ENCODE measurements around the gene MEAK7.
"Not testable (repeated sequence)": the region's sequence is repeated elsewhere in the genome, so short reads cannot be mapped to it uniquely, and the experiment has no call there.

MEAK7 gene

DNA sequence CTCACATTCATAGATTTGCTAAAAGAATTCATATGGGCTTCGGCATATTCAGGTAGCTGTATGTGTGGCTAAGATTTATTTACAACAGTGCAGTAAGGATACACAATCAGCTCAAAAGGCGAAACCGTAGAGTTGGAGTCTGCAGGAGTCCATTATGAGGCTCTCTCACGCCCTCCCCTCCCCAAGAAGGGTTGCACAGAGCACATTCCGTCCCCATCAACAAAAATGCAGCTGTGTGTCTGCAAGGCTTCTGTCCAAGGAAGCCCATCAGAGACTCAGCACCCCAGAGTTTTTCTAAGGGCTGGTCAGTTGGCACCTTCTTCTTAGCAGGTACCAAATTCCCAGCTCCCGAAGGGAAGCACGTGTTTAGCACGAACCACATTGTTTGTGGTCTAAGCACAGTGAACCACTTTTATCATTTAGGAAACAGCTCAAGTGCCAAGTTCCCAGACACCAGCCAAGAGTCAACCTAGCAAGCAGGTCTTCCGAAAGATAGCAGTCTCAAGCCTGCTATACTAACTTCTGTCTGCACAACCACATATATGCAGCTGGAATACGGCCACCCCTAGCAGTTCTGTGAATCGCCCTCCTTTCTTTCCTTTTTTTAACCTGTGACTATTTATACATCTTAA is 28.5 kb upstream of the MEAK7 start:
- DNase-seq = no peak

DNA sequence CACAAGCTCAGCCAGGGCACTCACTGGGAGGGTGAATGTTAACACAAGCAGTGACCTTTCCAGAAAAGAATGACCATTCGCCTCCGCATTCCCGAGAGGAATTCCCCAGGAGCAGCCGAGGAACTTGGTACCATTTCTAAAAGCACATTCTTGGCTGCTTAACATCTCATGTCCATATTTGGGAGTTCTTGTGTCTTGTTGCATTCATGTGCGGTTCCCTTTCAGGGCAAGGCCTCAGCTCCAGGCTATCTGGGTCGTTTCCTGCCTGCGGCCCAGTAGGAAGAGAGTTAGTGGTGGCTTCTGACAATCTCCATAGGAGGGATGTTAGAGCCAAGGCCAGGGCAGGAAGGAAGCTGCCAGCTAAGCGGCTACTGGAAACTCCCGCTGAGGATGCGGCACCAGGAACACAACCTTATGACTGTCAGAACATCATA is 27.8 kb upstream of the MEAK7 start:
- peak in 1 of 2 experiments; percentile 5 for DNase-seq

DNA sequence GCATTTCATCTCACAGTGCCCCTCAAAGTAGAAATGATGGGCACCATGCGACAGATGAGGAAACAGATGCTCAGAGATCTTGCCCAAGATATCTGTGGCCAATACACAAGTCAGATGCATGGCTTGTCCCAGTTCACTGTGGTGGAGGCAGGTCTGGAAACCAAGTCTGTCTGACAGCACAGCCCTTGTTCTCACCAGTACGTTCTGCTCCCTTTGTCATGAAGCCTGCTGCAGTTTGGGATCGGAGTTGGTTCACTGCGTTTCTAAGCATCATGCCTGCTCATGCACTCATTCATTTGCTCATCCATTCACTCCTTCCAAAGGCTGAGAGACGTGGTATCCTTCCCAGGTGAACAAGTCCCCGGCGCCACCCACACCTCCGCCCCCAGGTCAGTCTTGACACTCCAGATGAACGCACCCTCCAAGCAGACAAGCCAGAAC is 27.2 kb upstream of the MEAK7 start:
- DNase-seq = no peak

DNA sequence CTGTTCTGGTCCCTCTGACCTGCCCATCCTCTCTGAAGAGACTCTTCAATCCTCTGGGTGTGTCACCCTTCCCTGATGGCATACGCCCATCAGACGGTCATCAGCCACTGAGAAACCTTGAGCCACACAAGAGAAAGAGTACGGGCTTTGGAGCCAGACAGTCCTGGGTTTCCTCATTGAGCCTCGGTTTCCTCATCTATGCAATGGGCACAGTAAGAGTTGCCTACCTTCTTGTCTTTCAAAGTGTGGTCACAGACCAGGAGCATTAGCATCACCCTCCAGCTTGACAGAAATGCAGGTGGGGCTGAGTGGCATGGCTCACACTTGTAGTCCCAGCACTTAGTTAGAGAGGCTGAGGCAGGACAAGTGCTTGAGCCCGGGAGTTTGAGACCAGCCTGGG is 26.1 kb upstream of the MEAK7 start:
- DNase-seq = no peak

DNA sequence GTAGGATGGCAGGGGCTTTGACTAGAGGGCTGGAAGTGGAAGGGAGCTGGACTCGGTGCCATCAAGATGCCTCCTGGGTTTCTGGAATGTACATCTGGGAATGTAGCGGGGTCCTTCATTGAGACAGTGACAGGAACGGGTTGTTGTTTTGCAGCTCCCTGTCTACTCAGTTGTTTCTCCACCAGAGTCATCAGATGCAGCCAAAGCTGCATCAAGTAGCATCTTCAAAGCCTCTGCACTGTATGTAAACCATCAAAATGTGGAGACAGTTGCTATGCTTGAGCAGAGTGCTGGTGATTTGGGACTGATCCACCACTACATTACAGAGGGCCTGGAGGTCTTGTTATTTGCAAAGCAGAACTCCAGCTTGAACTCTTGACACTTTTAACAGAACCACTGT is 25.1 kb upstream of the MEAK7 start:
- no peak for DNase-seq

DNA sequence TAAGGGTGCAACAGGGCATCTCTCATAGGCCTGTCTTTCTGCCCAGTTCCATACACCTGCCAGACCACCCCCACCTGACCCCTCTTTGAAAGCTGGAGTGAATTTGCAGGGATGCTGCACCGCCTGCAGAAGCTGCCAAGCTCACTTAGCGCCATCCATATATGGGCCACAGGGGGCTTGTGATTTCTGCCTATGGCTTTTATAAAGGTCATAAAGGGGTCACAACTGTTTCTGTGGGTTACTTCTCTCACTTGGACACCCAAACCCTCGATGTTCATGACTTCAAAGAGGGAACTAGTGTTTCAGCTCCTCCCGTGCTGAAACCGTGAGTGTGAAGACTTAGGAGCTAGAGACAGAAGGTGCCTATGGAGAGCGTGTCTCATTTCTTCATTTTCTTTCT is 23.9 kb upstream of the MEAK7 start:
- DNase-seq = no peak

DNA sequence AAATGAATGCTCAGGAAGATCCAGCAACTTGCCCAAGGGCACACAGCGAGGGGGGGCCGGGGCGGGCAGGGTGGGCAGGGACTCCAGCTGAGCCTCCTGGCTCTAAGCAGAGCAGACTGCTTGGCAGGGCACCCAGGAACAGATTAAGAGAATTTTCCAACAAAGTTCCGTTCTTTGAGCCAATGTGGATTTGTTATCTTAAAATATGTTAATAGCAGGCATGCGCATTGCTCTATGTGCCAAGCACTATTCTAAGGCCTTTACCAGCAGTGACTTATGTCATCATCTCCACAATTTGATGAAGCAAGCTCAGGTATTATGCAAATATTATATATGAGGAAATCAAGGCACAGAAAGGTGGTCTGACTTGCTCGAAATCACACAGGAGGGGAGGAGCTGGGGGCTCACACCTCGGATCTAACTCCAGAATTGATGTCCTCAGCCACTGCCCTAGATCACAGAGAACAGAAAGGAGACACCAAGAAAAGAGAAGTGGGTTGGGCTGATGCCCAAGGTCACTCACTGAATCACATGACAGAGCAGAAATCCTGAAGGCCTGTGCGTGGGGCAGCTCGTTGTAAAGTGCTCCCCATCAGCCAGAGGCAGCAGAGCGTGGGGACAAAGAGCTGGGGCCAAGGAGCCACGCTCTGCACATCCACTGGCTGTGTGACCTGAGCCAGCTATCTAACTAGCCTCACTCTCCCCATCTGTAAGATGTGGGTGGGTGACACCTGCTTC is 23.2 kb upstream of the MEAK7 start:
- DNase-seq = no peak

DNA sequence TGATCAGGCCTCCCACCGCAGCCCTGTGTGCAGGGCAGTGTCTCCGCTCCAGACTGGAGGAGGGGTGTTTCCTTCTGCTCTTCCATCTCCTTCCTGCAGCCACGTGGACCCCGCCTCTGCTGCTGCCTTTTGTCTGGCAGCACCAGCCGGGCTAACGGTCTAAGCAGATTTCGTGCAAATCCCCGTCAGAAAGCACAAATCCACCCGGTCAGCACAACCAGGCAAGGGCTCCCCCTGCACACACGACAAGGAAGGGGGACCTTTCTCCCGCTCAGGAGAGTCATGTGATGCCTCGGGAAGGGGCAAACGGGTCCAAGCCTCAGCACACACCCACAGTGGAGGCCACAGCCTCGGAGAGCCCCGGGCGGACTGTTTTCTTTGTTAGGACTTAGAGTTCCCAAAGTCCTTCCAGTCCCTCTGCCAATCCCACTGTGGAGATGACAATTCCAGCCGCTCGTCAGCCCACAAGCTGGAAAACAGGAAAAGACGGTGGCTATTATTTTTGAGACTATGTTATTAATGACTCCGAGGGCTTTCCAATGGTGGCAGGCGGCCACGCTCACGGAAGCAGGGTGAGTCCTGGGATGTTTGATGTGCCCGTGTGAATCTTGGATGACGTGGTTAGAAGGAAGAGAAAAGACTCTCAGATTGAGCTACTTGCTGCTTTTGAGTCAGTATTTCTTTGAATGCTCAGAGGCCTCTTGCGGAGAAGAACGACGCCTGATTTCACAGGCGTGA is 22.5 kb upstream of the MEAK7 start:
- no peak for DNase-seq

DNA sequence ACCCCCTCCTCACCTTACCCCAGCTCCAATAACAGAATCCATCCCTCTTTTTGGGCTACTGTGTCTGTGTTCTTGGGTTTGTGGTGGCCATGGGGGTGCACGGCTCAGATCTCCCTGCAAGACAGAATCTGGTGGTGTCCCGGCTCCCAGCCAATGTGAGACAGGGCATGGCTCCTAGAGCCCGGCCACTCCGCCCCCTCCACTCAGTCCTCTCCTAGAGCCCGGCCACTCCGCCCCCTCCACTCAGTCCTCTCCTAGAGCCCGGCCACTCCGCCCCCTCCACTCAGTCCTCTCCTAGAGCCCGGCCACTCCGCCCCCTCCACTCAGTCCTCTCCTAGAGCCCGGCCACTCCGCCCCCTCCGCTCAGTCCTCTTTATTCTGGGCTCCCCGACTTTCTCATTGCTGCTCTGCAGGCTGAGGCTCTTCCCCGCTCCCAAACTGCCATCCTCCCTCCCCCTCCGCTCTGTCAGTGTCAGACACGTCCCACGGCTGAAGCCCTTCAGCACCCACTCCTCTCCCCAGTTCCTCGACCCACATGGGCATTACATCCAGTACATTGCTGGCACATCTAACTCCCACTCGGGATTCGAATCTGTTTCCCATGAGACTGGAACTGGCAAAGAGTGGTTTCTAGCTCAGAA is 20.6 kb upstream of the MEAK7 start:
- not testable (repeated sequence) for DNase-seq

DNA sequence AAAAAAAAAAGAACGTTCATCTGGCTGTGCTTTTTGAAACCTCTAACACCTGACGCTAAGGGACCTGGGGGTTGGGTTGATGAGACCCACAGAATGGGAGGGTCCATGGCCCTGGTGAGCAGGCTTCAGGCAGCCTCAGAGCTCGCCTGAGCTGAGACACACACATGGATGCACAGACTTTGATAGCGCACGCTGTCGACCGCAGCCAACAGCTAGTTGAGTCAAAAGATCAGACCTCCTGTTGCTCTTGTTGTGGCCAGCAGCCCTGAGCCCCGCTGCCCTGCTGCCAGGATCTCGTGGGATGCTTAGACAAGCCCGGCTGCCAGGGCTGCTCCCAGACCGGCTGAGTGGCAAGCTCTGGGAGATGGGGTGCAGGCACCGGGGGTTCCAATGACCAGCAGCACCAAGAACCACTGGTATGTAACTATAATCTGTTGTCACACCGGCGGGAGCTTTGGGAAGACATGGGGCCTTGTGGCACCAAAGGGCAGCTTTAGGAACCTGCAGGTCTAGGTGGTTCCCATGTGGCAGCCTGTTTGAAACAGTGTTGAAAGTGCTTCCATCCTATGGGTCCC is 20.0 kb upstream of the MEAK7 start:
- no peak for DNase-seq

DNA sequence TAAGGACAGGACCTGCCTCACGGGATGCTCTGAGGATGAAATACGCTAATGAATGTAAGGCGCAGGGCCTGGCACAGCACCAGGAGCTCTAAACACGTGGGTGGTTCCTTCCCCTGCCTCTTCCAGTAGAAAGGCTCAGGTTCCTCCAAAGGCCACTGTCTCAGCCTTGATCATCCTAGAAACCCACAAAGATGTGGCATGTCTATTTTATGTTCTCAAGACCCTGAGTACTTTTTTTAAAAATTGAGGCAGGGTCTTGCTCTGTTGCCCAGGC is 17.0 kb upstream of the MEAK7 start:
- no peak for DNase-seq

DNA sequence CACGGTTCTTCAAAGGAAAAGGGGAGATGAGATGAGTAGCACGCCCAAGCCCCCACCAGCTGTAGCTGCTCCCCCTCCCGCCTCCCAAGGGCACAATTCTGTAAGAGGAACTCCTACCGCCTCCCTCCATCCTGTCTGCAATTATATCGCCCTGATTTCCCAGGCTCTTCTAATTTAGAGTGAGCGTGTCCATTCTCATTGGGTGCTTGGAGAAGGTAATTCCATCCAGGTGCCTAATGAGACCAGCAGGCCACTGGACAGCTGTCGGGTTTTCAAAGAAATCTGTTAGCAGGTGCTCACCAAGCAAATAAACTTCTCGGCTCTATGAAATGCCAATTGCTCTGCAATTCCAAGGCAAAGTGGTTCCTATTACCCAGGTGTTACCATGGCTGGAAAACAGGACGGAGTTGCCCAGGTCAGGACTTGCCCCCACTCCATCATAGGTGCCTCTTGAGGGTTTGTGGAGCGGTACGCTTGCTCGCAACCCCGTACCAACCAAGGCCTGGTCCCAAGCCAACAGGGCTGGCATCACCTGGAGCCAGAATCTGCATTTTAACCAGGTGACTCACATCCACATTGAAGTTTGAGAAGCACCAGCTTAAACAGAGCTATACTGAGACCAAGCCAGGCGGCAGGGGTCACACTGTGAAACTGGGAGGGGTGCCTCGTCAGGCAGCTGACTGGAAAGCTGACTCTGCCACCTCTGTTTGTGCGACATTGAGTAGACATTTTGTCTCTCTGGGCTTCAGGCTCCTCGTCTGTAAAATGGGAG is 16.5 kb upstream of the MEAK7 start:
- peak; percentile 90 to 97 for DNase-seq

DNA sequence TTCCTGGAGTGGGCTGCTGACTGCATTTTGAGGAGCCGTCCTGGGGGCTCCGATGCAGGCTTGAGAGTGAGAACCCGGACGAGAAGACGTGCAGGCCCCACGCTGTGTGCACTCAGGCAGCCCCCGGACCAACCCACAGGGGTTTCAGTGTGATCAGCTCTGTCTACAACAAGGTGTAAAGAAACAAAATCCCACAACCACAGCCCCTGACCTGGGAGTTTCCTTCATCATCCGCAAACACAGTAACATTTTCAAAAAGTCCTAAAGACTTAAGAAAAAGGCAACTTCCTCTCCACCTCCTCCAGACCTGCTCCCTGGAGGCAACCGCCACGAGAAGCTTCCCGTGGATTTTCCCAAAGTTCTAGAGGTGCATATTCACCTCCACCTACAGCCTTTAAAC is 15.4 kb upstream of the MEAK7 start:
- no peak for DNase-seq

DNA sequence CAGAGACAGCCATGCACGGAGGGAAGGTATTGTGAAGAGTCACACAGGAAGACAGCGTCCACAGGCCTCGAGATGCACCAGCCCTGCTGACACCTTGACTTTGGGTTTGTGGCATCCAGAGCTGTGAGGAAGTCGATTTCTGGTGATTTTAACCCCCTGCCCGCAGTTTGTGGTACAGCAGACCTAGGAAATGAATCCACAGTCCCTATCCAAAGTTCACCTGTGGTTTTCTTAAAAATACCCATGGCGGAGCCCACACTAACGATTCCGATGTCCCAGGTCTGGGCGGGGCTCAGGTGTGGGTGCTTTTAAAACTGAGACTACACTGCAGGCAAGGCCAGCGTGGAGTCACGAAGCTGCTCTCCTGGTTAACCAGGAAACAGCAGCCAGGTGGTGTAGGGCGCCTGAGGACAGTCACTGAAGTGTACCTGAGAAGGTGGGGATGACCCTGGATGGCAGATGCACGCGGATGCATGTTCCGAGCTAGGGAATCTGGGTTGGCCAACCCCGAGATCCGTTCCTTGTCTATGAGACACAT is 14.4 kb upstream of the MEAK7 start:
- peak; percentile 57 to 77 for DNase-seq

DNA sequence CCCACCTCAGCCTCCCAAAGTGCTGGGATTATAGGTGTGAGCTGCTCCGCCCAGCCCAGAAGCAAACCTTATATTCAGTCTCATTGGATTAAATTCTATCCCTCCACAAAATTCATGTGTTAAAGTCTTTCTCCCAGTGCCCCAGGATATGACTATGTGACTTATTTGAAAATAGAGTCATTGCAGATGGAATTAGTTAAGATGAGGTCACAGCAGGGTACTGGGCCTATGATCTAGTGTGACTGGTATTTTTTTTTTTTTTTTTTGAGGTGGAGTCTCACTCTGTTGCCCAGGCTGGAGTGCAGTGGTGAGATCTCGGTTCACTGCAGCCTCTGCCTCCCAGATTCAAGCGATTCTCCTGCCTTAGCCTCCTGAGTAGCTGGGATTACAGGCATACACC is 13.8 kb upstream of the MEAK7 start:
- DNase-seq = not testable (repeated sequence)

DNA sequence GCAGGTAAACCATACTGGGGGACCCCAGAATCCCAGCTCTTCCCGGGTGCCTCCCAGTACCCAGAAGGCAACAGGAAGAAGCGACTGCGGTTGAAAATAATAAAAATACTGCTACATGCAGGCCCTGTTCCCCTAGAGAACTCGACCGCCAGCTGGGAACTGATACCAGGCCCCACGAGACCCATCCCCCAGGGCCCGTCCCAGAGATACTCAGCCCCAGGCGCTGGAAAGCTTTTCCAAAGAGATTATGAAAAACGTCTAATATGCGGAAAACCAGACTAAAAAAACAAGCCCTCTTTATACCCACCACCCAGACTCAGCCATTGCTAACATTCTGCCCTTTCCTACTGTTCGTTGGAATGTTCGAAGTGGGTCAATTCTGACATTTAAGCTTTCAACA is 12.9 kb upstream of the MEAK7 start:
- DNase-seq = no peak

DNA sequence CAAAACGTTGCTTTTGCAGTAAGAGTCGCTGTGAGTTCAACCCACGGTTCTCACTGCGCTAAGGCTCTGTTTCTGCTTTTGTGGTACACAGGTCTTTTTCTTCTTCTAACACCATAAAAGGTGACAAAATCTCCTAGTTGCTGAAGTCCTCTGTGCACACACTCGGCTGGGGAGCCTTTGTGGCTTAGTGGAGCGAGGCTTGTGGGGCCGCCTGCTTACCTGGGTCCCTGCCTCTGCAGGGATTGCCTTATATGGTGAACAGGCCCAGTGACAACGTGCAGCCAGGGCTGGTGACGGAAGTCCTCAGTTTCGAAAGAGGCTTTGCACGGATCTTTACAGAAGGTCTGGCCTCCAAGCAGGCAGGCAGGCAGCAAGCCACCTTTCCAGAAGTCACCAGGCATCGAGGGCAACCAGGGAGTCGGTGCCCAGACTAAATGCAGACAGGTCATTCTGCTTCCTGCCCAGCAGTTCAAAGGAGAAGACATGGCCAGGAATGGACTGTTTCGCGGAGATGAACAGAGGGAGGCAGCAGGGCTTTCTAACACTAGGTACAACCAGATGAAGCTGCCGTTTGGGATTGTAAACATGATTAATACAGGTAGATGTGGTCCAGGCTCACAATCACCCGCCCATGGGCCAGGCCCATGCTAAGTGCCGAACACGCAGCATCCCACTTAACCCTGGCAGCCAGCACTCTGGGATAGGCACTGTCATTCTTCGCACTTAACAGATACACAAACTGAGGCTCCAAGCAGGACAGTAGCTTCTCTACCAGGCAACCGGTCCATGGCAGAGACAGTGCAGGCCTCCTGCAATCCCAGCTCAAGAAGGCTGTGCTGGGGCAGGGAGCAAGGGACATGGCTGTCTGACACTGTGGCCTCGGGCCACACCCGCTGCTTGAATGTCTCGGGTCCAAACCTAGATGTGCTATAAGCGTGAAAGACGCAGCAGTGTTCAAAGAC is 10.7 kb upstream of the MEAK7 start:
- DNase-seq = peak in 1 of 2 experiments; percentile 19

DNA sequence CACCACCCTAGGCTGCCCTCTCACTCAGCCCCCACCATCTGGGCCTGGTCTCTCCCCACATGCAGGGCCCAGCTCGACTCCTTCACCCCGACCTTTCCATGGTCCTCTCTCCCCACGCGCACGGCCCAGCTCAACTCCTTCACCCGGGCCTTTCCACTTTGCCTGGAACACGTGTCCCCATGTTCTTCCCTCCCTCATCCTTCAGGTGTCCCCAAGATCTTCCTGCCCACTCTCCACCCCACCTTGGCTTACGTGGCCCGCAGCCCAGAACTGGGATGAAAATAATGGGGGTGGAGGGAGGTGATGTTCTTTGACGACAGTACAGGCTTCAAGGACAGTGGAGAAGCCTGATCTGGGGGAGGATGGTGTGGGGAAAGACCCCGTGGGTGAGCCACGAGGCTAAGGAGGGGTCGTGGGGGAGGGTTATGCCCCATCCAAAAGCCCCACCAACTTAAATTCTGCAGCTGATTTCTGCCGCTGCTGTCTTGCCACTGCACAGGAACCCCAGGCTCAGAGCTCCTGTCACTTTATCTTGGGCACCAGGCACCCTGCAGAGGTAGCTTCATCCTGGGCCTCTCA is 9.9 kb upstream of the MEAK7 start:
- DNase-seq = no peak

DNA sequence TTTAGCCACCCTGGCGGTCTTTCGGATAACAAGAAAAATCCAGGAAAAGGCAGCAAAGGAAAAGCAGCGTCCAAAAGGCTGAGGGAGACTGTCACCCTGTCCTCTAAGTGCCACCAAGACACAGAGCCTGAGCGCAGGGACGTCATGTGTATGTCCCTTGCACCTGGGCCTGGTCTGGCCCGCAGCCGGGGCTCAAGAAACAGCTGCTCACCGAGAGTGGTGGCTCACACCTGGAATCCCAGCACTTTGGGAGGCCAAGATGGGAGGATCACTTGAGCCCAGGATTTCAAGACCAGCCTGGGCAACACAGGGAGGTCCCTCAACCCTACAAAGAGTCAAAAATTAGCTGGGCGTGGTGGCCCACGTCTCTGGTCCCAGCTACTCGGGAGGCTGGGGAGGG is 9.2 kb upstream of the MEAK7 start:
- DNase-seq = no peak

DNA sequence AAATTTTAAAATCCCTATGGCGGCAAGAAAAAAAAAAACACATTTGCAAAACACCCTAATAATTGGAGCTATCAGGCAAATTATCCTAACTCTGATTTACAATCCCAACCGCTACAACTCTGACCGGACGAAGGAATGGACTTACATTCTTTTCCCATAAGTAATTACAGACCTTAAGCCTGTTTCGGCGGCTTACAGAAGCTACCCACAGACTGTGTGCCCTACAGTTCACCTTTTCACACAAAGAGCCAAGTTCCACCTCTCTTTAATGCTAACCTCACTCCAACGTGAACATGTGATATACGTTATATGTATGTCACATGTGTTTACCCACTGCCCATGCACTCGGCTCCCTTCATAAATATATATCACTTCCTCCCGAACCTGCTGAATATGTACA is 8.7 kb upstream of the MEAK7 start:
- no peak for DNase-seq

DNA sequence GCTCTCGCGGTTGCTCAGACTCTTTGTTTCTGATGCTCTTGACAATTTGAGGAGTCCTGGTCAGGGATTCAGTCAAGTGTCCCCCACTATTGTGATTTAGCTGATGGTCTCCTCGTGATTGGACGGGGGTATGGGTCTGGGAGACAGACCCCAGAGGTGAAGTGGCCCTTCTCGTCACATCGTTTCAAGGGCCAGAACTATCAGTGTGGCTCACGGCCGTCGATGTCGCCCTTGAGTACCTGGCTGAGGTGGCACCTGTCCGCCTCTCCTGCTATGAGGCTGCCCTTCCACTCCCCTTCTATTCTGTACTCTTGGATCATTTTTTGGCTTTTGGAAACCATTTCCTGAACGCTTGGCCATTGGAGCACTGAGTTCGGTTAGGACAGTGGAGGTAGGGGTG is 7.4 kb upstream of the MEAK7 start:
- DNase-seq = no peak
